Urinary bladder (tissue), 4 donors: Measurements from ENCODE around the gene ULK2. TPM values are rescaled to one million over a fixed set of nuclear protein-coding genes. Genes with fewer than 3 reads are reported as not detected.

Source experiments
- DNase-seq: peaks from one replicate; pipeline ENCODE4 v3.0.0-alpha.2; 2015; ENCODE audit errors: extremely low spot score
- H3K27ac ChIP-seq: one replicate; pipeline ENCODE4 v1.5.1; 2013; ENCODE audit warnings: low read depth, mild to moderate bottlenecking, moderate library complexity
- H3K36me3 ChIP-seq: one replicate; pipeline ENCODE4 v1.6.1; 2013; ENCODE audit warnings: mild to moderate bottlenecking, moderate library complexity; ENCODE audit not compliant: insufficient read depth
- H3K4me1 ChIP-seq: one replicate; pipeline ENCODE4 v1.6.1; 2013; ENCODE audit warnings: mild to moderate bottlenecking, moderate library complexity; ENCODE audit not compliant: insufficient read depth
- H3K4me3 ChIP-seq: one replicate; pipeline ENCODE4 v1.5.1; 2013; ENCODE audit warnings: low read depth, low read length
- WGBS: extraction: QIAGEN DNeasy Blood & Tissue Kit; methylation state at CpG from one replicate; pipeline ENCODE4 v1.1.7; 2013; 5-methylcytosine and 5-hydroxymethylcytosine counted together
- polyA plus RNA-seq: library from polyadenylated mRNA; stranded (reverse); fragments of 200-250 nt; gene quantifications from one replicate; pipeline ENCODE4 v1.2.3, GENCODE V29; 2013
- total RNA-seq: library from RNA; depleted of rRNA; stranded (reverse); fragments of >200 nt; gene quantifications from one replicate; pipeline ENCODE4 v1.2.3, GENCODE V29; 2014
- donor health status: healthy with polysubstance abuse.
- donor health status: healthy.

The ULK2 gene
- total and polyA plus RNA-seq, 2 donors = 17.2 to 51.7 TPM

GRCh38 chr17:19755392-19755791 is 112.3 kb downstream of the ULK2 start:
- Histone ChIP-seq H3K27ac (no peak overlapping the region), H3K4me1 (no peaks in the 10 kb centered on the region), H3K4me3 (no peak overlapping the region), H3K36me3 (no peaks in the 10 kb centered on the region)
- 92% methylated on average over 6 of the region's 6 CpGs for WGBS
- DNase-seq = no peak

GRCh38 chr17:19753661-19754463 is 113.9 kb downstream of the ULK2 start:
- WGBS = 78% methylated on average over 12 of the region's 12 CpGs
- H3K36me3 ChIP-seq = no peaks in the 10 kb centered on the region
- no peak for DNase-seq
- H3K27ac ChIP-seq = no peak overlapping the region
- H3K4me1 ChIP-seq = no peaks in the 10 kb centered on the region
- no peak overlapping the region for H3K4me3 ChIP-seq

GRCh38 chr17:19753051-19753509 is 114.7 kb downstream of the ULK2 start:
- H3K36me3 ChIP-seq = no peaks in the 10 kb centered on the region
- H3K4me3 ChIP-seq = no peak overlapping the region
- H3K4me1 ChIP-seq = no peaks in the 10 kb centered on the region
- no peak for DNase-seq
- H3K27ac ChIP-seq = no peak overlapping the region
- WGBS = 74% methylated on average over 12 of the region's 12 CpGs

GRCh38 chr17:19752216-19753050 is 115.3 kb downstream of the ULK2 start:
- Histone ChIP-seq H3K27ac (no peak overlapping the region), H3K36me3 (no peaks in the 10 kb centered on the region), H3K4me1 (no peaks in the 10 kb centered on the region), H3K4me3 (no peak overlapping the region)
- WGBS = 85% methylated on average over 15 of the region's 15 CpGs
- no peak for DNase-seq

- Histone ChIP-seq H3K36me3 (no peaks in the 10 kb centered on the region), H3K27ac (no peak overlapping the region), H3K4me1 (no peaks in the 10 kb centered on the region), H3K4me3 (no peak overlapping the region)
- no peak for DNase-seq
- WGBS = 90% methylated on average over 3 of the region's 3 CpGs
These were observed 116.9 kb downstream of the ULK2 start for GRCh38 chr17:19750835-19751234.

- DNase-seq = no peak
- Histone ChIP-seq H3K4me3 (no peak overlapping the region), H3K4me1 (no peaks in the 10 kb centered on the region), H3K36me3 (no peaks in the 10 kb centered on the region), H3K27ac (no peak overlapping the region)
- 93% methylated on average over 9 of the region's 9 CpGs for WGBS
These were observed 117.6 kb downstream of the ULK2 start for GRCh38 chr17:19750020-19750572.

DNA sequence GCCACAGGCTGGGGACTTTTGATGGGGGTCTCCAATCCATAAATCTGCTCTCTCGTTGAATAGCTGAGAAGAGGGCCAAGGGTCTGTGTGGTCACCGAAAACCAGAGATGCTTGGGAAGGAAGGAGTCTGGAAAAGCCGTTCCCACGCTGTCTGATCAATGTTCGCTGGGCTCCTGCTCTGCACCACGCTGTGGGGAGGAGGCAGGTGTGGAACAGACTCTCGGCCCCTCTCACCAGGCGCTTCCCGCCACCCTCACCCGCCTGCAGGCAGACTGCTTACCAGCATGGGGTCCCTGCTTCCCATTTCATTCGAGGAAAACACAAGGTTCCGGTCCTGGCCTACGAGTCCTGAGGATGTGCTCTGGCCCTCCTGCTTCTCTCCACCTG is 118.9 kb downstream of the ULK2 start:
- no peak overlapping the region for H3K27ac ChIP-seq
- 80% methylated on average over 13 of the region's 13 CpGs for WGBS
- no peak overlapping the region for H3K4me3 ChIP-seq
- no peaks in the 10 kb centered on the region for H3K36me3 ChIP-seq
- no peak for DNase-seq
- H3K4me1 ChIP-seq = no peaks in the 10 kb centered on the region

GRCh38 chr17:19747829-19748806 is 119.6 kb downstream of the ULK2 start, which contains the start of gene ALDH3A1:
Gene ALDH3A1 (minus strand): TSS chr17:19748298. CDS start chr17:19745129, 3,169 bp downstream.
- Histone ChIP-seq H3K4me3 (no peak within 1 kb of the TSS), H3K27ac (no peak within 1 kb of the TSS), H3K36me3 (no peaks in the 10 kb centered on the region), H3K4me1 (no peaks in the 10 kb centered on the region)
- 58% methylated on average over 25 of the region's 25 CpGs for WGBS
- DNase-seq = no peak

- WGBS = 93% methylated on average over 13 of the region's 13 CpGs
- no peaks in the 10 kb centered on the region for H3K4me1 ChIP-seq
These were observed 120.5 kb downstream of the ULK2 start for GRCh38 chr17:19747159-19747719.

GRCh38 chr17:19746517-19746916 is 121.2 kb downstream of the ULK2 start:
- 91% methylated on average over 20 of the region's 20 CpGs for WGBS

More at GRCh38 chr17:19747159-19747719, 120.5 kb downstream of the ULK2 start:
- no peak for DNase-seq
- Histone ChIP-seq H3K36me3 (no peaks in the 10 kb centered on the region), H3K4me3 (no peak overlapping the region), H3K27ac (no peak overlapping the region)

DNA sequence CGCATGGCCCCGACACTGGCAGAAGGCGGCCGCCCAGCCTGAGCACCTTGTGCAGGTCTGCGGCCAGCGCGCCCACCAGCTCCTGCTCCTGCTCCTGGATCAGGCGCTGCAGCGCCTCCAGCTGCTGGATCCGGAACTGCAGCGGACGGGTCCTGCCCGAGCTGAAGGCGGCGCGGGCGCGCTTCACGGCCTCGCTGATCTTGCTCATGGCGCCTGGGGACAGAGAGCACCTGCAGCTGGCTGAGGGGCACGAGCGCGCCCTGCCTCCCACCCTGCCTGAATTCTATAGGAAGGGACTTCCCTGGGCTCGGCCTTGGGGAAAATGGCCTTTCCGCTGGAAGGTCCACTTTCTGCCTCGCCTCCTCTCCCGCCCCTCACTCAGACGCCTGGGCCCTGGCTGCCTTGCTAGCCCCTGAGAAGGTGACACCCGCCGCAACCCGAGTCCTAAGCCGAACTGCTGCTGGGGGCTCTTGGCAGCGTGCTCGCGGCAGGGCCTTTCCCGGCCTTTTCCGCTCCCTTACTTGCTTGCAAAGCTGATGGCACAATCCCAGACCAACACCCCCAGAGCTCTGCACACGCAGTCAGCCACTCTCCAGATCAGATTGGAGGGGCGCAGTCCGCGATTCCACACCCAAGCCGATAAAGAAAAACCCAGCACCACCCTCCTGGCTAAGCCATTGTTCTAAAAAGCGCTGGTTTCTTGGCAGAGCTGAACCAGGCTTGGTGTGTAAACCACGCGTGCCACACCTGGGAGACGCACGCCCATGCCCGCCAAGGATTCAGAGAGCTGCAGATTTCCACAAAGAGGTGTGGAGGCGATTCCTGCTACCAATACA is 122.6 kb downstream of the ULK2 start:
- Histone ChIP-seq H3K4me3 (peak overlapping the region; percentile 38), H3K4me1 (no peaks in the 10 kb centered on the region), H3K36me3 (no peaks in the 10 kb centered on the region), H3K27ac (no peak overlapping the region)
- no peak for DNase-seq
- 23% methylated on average over 50 of the region's 50 CpGs for WGBS

More at GRCh38 chr17:19746517-19746916, 121.2 kb downstream of the ULK2 start:
- no peak overlapping the region for H3K4me3 ChIP-seq
- DNase-seq = no peak
- no peaks in the 10 kb centered on the region for H3K4me1 ChIP-seq
- no peak overlapping the region for H3K27ac ChIP-seq
- no peaks in the 10 kb centered on the region for H3K36me3 ChIP-seq

DNA sequence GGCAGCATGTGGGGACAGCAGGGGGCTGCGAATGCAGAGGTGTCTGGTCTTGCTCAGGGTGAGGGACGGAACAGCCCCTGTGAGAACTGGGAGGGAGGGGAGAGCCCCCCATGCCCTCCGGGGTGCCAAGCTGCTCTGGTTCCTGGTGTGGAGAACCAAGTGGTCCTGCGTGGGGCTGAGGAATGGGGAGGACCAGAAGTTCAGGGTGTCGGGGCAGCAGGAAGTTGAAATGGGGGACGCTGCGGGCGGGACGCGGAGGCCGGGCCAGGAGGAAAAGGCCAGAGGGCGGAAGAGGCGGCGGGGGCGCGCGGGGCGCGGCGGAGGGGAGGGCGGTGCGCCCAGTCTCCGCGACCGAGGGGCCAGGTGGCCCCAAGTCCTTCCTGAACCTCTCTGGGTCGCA is 123.2 kb downstream of the ULK2 start:
- H3K27ac ChIP-seq = no peak overlapping the region
- WGBS = 9% methylated on average over 26 of the region's 26 CpGs
- no peaks in the 10 kb centered on the region for H3K4me1 ChIP-seq
- DNase-seq = no peak
- H3K36me3 ChIP-seq = no peaks in the 10 kb centered on the region
- H3K4me3 ChIP-seq = peak overlapping the region; percentile 38
